CD4-positive, alpha-beta T cell treated with Interleukin-4 for 1 hour (primary cell): ENCODE measurements around the gene PDLIM1.
A peak's percentile ranks its signal among the peaks of the same experiment; 100 is the strongest.
"Not testable (repeated sequence)": the region's sequence is repeated elsewhere in the genome, so short reads cannot be mapped to it uniquely, and the experiment has no call there.

Source experiments
- DNase-seq, 2 donors: peaks; one replicate each; pipeline ENCODE4 v3.0.0-alpha.2; 2020 to 2022

Gene PDLIM1

DNA sequence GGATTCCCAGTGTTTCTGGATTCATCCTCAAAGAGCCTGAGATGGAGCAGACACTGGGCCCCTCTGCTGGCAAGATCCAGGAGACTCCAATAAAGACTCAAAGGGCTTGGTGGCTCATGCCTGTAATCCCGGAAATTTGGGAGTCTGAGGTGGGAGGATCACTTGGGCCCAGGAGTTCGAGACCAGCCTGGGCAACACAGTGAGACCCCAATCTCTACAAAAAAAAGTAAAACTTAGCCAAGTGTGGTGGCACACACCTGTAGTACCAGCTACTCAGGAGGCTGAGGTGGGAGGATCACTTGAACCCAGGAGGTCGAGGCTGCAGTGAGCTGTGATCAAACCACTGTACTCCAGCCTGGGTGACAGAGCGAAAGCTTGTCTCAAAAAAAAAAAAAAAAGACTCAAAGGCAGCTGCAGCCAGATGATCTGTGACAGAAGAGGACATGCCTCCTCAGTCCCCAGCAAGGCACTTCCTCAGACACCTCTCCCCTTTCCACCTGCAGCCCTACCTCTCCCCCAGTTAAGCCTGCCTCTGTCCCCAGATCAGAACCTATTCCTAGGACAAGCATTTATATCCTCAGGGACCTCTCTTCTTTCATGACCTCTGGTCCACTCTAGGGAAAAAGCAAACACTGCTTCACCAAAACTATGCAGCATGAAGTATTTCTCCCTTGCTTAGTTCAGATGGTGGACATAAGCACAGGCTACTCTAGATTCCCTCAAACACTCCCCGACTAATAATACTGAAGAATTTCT lies 27.9 kb downstream of the PDLIM1 start:
- no peak for DNase-seq

DNA sequence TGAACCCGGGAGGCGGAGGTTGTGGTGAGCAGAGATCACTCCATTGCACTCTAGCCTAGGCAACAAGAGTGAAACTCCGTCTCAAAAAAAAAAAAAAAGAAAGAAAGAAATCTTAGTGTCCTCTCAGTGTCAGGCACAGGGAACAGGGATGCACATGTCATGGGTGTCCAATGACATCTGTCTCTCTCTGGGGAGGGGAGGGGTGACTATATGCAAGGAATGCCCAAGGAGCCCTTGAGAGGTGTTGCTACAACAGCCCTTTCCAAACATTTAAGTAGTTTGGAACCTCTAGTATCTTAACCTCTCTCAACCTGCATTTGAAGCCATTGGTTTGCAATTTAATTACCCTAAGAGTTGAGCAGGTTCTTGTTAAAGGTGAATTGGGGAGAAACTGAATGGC lies 28.9 kb downstream of the PDLIM1 start:
- no peak for DNase-seq

DNA sequence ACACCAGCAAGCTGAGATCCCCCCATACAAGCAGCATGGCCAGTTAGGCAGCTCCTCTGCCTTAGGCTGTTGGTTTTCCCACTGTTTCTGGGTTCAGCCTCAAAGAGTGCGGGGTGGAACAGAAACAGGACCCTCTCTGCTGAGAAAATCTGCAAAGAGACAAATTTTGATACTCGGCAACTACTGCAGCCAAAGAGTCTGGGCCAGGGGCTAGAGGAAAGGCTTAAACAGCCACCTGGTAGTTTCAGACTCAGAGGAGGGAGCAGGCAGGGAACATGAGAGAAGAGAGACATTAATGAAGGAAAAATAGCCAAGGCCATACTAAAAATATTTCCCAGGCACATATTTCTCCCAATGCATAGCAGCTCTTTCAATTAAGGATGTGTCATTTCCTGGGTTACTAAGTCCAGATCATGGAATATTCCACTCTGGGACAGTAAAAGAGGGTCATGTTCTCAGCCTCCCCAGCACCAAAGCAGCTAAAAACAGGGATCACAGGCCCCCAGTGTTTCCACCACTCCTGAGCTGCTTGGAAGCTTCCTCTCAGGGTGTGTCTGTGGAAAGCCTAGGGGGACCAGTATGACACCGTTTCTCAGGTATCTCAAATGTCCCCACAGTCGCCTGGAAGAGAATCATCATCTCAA lies 29.8 kb downstream of the PDLIM1 start:
- no peak for DNase-seq

DNA sequence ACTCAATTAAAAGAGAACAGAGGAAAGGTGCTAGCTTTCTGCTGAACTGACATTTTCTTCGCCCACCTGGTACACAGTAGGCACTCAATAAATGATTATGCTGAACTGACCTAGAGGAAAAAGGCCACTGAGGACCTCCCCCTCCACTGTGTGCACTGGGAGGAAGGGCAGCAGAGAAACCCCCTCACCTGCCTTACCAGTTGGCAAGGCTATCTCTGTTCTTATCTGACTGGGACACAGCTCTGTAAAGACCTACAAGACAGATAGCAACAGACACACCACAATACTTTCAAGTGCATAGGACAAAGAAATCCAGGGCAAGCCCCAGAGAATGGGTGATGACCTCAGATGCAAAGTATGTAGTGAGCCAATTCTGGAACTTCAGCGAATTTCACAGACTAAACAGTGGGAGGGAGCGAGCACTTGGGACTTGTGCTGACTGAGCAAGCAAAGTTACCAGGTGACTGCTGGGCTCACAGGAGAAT lies 30.4 kb downstream of the PDLIM1 start:
- DNase-seq, result no peak

DNA sequence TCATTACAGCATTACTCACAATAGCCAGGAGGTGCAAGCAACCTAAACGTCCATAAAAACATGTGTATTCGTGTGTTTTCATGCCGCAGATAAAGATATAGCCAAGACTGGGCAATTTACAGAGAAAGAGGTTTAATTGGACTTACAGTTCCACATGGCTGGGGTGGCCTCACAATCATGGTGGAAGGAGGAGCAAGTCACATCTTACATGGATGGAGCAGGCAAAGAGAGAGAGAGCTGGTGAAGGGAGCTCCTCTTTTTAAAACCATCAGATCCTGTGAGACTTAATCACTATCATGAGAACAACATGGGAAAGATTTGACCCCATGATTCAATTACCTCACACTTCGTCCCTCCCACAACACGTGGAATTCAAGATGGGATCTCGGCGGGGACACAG lies 33.0 kb downstream of the PDLIM1 start:
- no peak for DNase-seq

DNA sequence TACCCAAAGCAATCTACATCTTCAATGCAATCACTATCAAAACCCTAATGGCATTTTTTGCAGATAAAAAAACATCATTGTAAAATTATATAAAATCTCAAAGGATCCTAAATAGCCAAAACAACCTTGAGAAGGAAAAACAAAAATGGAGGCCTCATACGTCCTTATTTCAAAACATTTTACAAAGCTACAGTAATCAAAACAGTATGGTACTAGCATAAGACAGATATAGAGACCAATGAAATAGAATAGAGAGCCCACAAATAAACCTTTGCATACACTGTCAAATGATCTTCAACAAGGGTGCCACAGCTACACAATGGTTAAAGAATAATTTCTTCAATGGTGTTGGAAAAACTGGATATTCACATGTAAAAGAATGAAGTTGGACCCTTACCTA lies 34.5 kb downstream of the PDLIM1 start:
- no peak for DNase-seq

DNA sequence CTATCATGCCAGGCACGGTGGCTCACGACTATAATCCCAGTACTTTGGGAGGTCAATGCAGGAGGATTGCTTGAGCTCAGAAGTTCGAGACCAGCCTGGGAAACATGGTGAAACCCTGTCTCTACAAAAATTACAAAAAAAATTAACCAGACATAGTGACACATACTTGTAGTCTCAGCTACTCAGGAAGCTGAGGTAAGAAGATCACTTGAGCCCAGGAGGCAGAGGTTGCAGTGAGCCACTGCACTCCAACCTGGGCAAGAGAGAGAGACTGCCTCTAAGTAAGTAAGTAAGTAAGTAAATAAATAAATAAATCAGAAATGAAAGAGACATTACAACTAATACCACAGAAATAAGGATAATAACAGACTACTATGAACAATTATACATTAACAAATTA lies 36.2 kb downstream of the PDLIM1 start:
- DNase-seq, result no peak

DNA sequence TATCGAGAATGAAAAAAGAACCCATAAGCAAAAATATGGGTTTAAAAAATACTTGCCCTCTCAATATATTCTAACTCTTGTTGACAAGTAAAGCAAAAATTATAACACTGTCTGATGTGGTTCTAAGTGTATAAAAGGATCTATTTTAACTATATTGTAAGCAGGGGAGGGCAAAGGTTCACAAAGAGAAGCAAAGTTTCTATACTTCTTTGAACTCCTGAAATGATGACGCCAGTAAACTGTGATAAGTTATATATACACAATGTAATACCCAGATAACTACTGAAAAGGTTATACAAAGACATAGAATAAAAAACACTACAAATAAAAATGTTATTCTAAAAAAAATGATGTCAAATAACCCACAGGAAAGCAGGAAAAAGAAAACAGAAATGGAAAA lies 37.1 kb downstream of the PDLIM1 start:
- no peak for DNase-seq

DNA sequence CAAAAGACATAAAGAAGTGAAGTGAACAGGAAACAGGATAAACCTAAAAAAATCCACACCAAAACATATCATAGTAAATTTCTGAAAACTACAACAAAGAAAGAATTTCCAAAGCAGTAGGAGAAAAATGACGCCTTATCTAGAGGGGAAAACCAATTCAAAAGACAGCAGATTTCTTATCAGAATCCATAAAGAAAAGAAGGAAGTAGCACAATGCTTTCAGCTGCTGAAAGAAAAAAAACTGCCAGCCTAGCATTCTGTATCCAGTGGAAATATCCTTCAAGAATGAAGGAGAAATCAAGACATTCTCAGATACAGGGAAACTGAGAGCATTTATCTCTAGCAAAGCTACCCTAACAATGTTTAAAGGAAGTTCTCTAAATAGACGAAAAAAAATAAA lies 37.8 kb downstream of the PDLIM1 start:
- no peak for DNase-seq

DNA sequence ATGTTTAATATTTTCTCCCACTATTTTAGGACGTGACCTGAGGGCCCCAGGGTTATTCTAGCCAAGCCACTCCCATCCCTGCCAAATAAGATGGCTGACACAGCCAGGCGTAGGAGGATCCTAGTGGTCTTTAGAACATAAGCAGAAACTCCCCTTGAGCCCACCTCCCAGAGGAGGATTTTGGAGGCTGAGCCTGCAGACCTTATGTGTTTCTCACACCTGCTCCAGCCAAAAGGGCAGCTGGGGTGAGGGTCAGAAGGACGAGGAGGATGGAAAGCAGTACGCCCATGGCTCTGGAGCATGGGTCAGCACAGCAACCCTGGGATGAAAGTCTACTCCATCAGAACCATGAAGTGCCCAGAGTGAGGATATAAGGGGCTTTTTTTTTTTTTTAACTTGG lies 39.9 kb downstream of the PDLIM1 start:
- no peak for DNase-seq

DNA sequence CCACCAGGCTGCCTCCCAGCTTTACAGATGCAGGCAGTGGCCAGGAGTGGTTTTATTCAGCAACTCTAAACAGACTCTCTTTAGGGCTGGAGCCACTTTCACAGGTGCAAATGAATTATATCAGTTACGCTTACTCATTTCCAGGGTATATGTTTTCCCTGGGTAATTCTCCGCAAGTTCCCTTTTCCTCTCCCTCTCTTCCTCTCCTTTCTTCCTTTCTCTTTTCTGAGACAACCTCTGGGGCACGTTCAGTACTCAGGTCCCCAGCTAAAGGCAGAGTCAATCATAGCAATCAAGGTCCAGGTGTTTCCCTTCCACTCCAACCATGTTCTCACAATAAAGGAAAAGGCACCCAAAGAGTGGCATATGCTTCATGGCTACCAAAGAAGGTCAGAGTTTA lies 41.3 kb downstream of the PDLIM1 start:
- DNase-seq, result no peak

DNA sequence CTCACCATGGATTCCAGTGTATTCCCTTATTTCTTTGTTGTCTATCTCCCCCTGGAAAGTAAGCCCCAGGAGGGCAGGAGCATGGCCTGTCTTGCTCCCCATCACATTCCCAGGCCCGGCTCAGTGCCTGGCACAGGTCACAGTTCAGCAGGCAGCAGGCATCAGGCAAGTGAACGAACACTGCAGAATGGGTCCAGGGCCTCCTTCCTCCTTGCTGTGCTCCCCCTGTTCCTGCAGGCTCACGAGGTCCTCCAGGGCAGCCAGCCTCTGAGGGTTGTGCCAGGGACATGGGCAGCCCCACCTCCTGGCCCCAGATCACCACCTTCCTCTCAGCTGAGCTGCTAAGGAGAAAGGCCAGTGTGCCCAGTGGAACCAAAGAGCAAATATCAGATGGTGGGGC lies 41.8 kb downstream of the PDLIM1 start:
- no peak for DNase-seq

DNA sequence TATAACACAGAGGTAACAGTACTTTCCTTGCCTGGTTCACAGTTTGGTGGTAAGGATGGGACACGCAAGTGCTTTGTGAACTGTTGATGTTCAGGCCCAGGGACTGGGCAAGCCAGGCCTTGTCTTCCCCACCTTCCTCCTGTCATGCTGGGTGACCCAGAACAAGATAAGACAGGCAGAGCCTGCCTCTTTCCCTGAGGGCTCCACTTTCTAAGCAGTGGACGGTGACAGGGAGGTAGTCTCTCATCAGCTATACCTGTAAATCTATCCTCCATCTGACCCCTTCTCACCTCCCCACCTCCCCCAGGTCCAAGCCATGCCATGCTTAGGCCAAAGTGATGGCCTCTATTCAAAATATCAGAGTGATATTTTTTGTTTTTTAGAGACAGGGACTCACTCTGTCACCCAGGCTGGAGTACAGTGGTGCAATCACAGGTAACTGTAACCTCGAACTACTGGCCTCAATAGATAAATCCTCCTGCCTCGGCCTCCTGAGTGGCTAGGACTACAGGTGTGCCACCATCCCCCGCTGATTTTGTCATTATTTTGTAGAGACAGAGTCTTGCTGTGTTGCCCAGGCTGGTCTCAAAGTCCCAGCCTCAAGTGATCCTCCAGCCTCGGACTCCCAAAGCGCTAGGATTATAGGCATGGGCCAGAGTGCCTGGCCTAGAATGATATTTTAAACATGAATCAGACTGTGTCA lies 42.8 kb downstream of the PDLIM1 start:
- DNase-seq, result no peak

DNA sequence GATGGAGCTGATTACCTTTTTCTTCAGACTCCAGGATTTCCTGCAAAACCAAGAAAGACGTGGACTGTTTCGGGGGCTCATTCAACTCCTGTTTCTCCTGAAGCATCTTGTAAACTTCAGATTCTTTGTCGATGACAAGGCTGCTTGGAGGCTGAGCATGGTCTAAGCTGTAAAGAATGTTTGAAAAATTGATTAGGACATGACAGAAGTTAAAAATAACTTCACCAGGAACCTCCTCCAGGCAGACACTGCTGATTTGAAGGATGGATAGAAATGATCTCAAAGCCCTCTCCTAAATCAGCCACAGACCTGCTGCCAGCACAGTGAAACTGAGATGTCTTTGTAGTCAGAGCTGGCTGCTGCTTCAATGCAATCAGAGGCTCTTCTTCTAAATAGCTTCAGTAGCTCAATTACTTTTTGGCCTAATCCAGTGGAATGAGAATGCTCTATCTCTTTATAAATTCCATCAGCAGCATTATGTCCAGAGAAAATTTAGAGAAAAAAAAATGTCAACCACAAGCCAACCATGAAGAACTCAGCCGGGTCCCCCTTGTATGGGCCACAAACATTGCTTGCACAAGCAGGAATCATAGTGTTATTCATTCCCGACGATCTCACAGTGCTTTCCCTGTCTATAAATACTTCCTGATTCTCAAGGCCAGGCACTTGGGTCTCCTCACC lies 43.5 kb downstream of the PDLIM1 start:
- no peak for DNase-seq

DNA sequence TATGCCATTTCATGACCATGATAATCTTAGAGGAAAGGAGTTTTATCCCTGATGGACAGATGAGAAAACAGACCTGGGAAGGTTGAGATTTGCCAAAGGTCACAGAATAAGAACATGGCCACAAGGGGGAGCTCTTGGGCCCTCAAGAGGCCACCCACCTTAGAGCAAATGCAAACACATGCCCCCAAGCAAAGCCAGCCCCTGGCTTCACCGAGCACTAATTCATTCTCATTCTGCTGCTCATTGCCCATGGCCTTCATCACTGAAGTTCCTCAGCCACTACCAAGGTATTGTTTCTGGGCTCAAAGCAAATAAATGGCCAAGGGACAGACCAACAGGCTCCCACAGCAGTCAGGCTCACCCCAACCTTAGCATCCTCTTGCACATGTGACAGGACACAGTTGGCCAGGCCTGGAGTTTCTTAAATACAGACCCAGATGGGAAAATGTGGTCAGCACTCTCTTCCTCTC lies 44.2 kb downstream of the PDLIM1 start:
- peak; percentile 46 to 55 for DNase-seq

DNA sequence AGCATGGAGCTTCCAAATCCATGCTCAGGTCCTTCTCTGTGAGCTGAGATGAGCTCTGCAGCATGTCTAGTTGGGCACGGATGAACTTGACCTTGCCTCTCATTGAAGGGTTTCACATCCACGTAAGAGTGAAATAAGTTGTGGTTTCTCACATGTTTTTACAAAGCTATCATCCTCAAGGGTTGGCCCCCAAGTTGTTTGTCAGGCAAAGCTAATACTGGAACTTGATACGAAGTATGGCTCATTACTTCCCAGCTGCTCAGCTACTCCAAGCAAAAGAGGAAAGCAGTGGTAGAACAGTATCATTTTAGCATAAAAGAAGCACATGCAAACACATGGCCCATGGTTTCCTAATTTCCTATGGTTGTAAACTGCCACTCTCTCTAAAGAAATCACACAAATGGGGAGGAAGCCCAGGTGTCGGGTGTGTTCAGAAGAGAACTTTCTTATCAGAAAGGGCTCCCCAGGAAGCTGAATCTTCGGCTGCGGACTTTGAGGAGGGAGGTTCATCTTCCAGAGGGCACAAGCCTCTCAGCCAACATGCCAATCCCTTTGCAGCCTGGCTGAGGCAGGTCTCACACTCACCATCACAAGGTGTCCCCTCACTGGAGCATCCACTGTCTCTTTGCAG lies 45.3 kb downstream of the PDLIM1 start:
- DNase-seq, result no peak

DNA sequence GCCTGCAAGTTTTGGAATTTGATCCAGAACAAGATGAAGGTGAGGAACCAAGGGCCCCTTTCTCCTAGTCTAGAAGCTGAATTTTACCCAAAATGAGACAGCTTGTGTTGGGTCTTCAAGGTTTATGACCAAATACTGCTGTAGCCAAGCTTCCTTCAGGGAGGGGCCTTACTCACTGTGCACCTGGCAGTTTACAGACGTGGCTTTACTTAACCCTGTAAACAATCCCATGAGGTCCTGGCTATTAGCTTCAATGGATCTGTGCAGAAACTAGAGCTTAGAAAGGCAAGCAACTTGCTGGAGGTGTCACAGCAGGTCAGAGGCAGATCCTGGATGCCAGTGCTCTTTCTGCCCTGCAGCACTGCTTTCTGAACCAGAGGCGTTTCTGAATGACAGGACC lies 46.7 kb downstream of the PDLIM1 start:
- DNase-seq, result no peak

DNA sequence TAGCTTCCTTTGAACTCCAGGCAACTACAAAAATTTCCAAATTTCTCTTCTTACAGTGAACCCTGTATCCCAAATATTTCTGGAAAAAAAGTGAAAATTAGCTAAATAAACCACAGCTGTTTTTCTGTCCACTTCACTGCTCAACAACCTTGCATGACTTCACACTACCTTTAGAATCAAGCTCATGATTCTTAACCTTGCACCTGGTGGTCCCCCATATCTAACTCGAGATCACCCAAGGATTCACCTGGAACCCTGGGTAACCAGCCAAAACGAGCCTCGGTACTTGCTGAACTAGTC lies 47.5 kb downstream of the PDLIM1 start:
- no peak for DNase-seq

DNA sequence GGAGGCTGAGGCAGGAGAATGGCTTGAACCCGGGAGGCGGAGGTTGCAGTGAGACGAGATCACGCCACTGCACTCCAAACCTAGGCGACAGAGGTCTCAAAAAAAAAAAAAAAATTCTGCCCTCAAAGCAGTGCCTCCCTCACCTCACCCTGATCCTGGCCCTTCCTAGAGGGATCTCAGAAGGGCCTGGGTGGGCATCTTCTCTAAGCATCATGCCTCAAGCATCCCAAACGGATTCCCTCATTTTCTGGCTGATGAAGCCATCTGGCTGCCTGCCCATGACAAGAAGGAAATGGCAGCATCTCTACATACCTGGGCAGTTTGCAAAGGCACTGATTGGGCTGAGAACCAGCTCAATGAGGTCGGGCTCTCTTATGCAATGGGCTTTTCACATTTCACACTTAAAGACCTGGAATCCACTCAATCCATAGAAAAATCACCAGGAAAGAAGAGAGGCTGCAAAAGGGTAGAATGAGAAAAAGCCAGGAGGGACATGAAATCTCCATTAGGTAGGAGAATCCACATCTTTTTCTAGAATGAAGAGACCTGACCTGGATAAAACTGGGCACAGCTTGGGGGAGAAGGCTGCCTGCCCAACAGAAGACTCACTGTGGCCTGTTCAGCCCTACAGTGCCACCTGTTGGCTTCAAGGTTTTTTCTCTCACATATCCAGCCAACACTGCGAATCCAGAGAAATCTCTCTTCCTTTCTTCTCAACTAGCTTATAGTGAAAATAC lies 48.1 kb downstream of the PDLIM1 start:
- DNase-seq, result no peak

DNA sequence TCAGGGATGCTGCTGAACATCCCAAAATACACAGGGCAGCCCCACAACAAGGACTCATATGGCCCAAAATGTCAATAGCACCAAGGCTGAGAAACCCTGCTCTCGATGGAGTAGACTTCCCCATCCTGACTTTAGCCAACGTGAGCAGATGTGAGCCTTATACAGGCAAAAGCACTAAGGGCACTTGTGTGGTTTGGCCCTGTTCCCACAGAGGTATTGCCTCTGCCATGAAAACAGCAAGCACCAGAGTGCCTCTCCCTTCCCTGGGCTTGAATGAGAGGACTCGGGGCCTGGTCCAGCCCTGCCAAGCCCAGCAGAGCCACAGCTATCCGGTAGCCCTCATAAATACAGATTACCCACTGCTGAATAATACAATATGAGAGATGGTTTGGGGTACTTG lies 49.3 kb downstream of the PDLIM1 start:
- DNase-seq, result no peak

DNA sequence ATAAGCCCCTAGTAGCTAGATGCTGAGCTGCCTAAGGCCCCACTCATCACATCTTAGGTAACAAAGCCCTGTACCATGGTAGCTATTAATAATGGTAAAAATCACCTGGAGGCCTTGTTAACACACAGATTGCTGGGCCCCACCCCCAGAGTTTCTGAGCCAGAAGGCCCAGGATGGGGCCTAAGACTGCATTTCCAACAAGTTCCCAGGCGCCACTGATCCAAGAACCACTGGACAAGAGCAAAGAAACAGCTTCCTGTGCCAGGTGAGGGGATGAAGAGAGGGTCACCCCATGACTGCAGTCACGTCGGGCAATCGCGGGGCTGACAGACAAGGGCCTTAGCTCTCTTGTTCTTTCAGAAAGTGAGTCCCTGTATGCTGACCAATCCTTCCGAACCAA lies 50.0 kb downstream of the PDLIM1 start:
- no peak for DNase-seq

DNA sequence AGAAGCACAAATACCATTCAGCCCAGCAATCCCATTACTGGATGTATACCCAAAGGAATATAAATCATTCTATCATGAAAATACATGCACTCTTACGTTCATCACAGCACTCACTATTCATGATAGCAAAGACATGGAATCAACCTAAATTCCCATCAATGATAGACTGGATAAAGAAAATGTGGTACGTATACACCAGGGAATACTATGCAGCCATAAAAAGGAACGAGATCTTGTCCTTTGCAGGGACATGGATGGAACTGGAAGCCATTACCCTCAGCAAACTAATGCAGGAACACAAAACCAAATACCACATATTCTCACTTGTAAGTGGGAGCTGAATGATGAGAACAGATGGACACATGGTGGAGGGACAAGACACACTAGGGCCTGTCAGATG lies 50.7 kb downstream of the PDLIM1 start:
- DNase-seq, result not testable (repeated sequence)
